Peyer's patch (tissue), 4 donors: ENCODE data around the gene MSH6. TPM values are rescaled to one million over a fixed set of nuclear protein-coding genes. Genes with fewer than 3 reads are reported as not detected.

Experiments
- DNase-seq, 3 donors: peaks; one replicate each; pipeline ENCODE4 v3.0.0-alpha.2; 2017 to 2019
- H3K27ac ChIP-seq, 4 donors: fragments of 200-600 bp; sonication (generic); one replicate each; pipeline ENCODE4 v1.5.1; 2016 to 2019
- H3K27me3 ChIP-seq, 2 donors: fragments of 200-600 bp; sonication (generic); one replicate each; pipeline ENCODE4 v1.5.1; 2019
- H3K36me3 ChIP-seq, 3 donors: fragments of 200-600 bp; sonication (generic); one replicate each; pipeline ENCODE4 v1.5.1; 2016 to 2019
- H3K4me1 ChIP-seq, 4 donors: fragments of 200-600 bp; sonication (generic); one replicate each; pipeline ENCODE4 v1.5.1; 2016 to 2019
- H3K4me3 ChIP-seq, 4 donors: fragments of 200-600 bp; sonication (generic); 1 replicate in 3 of 4; 2 replicates in 1 of 4; pipeline ENCODE4 v1.5.1; 2016 to 2019; ENCODE audit warnings: mild to moderate bottlenecking in 1 of 4
- H3K9me3 ChIP-seq, 4 donors: fragments of 200-600 bp; sonication (generic); one replicate each; pipeline ENCODE4 v1.5.1; 2016 to 2019; ENCODE audit warnings: mild to moderate bottlenecking in 1 of 4
- POLR2A ChIP-seq, 2 donors: fragments of 450-650 bp; IDR thresholded peaks; one replicate each; pipeline ENCODE4 v1.5.1; 2017; ENCODE audit warnings: antibody characterized with exemption in 2 of 2, mild to moderate bottlenecking in 2 of 2, moderate library complexity in 2 of 2
- total RNA-seq, 4 donors: library from RNA; depleted of rRNA; stranded (reverse); fragments of >200 nt; gene quantifications; one replicate each; pipeline ENCODE4 v1.1.0, GENCODE V29; 2016
- TF ChIP-seq, protein P1 (sequence below), 6 experiments: fragments of 450-650 bp in 4 of 6; fragments of 200-600 bp in 2 of 6; sonication (generic) in 1 of 6; IDR thresholded peaks; one replicate each; pipeline ENCODE4 v1.5.1; 2017 to 2019; ENCODE audit warnings: antibody characterized with exemption in 6 of 6, mild to moderate bottlenecking in 3 of 6, moderate library complexity in 1 of 6

Gene MSH6
- total RNA-seq, 4 donors from 2014 or later = 12.4 to 32.2 (median 16.2) TPM

DNA sequence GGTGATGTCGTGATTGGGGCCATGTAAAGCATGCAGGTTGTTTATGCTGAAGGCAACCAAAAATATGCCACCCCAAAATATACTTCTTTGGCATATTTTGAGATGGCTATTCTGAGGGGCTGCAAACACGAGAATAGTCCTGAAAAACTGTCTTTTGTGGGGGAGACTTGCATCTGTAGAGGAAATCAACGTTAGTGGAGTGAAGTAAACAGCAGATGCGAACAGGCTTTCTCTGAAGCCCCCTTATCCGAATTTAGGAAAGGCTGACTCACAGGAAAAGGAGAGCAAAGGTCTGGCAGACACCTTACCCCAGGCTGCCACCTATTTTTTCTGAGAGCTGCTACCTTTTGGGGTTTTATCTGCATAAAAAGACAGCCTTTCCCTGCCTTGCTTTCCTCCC lies 44.6 kb upstream of the MSH6 start:
- DNase-seq = no peak
- no peaks in the 10 kb centered on the region for H3K4me1 ChIP-seq
- H3K4me3 ChIP-seq = no peak overlapping the region
- H3K27me3 ChIP-seq = no peaks in the 10 kb centered on the region
- no peaks in the 10 kb centered on the region for H3K36me3 ChIP-seq
- H3K9me3 ChIP-seq = no peaks in the 10 kb centered on the region
- TF ChIP-seq, protein P1, sequence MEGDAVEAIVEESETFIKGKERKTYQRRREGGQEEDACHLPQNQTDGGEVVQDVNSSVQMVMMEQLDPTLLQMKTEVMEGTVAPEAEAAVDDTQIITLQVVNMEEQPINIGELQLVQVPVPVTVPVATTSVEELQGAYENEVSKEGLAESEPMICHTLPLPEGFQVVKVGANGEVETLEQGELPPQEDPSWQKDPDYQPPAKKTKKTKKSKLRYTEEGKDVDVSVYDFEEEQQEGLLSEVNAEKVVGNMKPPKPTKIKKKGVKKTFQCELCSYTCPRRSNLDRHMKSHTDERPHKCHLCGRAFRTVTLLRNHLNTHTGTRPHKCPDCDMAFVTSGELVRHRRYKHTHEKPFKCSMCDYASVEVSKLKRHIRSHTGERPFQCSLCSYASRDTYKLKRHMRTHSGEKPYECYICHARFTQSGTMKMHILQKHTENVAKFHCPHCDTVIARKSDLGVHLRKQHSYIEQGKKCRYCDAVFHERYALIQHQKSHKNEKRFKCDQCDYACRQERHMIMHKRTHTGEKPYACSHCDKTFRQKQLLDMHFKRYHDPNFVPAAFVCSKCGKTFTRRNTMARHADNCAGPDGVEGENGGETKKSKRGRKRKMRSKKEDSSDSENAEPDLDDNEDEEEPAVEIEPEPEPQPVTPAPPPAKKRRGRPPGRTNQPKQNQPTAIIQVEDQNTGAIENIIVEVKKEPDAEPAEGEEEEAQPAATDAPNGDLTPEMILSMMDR (IDR thresholded peaks at IDR 0.05) = no peak
- TF ChIP-seq POLR2A (IDR thresholded peaks at IDR 0.05) = no peak
- no peak overlapping the region for H3K27ac ChIP-seq

DNA sequence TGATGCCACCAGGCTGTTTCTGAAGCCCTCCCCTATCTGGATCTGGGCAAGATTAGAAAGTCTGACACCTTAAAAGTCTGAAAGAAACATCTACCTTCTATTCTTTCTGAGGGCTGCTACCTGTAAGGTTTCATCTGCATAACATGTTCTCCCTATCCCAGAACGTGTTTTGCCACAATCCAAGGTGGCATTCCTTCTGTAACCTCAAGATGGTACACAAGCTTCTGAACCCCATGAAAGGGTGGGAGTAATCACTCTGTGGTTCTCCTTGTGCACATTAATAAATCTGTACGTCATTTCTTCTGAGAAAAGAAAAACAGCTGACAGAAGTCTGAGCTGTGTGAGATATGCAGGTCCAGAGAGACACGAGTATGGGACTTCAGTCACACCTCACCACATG lies 41.8 kb upstream of the MSH6 start:
- TF ChIP-seq, protein P1 (IDR thresholded peaks at IDR 0.05) = no peak
- no peak for TF ChIP-seq POLR2A (IDR thresholded peaks at IDR 0.05)
- Histone ChIP-seq H3K4me1 (no peaks in the 10 kb centered on the region), H3K9me3 (no peaks in the 10 kb centered on the region), H3K4me3 (no peak overlapping the region), H3K27ac (no peak overlapping the region), H3K36me3 (no peaks in the 10 kb centered on the region), H3K27me3 (no peaks in the 10 kb centered on the region)
- no peak for DNase-seq

DNA sequence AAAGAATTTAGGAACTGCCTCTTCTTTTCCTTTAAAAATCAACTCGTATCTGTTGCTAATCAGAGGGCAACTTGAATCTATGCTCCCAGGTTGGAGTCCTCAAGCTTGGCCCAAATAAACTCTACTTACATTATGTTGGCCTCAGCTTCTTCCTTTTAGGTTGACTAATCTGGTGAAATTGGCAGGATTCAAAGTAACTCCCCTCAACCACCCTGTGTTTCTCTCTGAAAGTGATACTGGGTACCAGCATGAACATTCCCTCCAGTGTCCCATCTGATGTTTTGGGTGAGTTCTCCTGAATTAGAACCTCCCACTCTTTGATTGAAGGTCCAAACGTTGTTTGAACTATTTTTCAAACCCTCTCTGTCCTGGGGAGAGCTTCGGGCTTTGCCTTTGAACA lies 41.3 kb upstream of the MSH6 start:
- Histone ChIP-seq H3K36me3 (no peaks in the 10 kb centered on the region), H3K27me3 (no peaks in the 10 kb centered on the region), H3K4me1 (no peaks in the 10 kb centered on the region), H3K27ac (no peak overlapping the region), H3K4me3 (no peak overlapping the region), H3K9me3 (no peaks in the 10 kb centered on the region)
- DNase-seq = no peak
- TF ChIP-seq, protein P1 (IDR thresholded peaks at IDR 0.05) = no peak

DNA sequence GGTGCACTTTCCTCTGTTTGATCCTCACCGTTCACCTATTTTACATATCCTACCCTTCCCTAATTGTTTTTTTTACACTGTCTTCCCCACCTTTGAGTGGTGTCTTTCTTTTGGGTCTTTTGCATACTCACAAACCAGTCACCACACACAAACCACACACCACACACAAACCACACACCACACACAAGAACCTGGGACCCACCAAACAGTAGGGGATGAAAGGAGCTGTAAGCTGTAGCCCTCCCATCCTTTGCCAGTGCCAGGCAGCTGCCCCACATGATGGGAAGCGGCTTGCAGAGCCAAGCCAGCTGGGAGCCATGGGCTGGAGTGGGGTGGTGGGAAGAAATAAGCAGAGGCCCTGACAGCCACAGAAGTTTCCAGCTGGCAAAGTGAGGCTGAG lies 38.9 kb upstream of the MSH6 start:
- no peak overlapping the region for H3K27ac ChIP-seq
- no peak for DNase-seq

DNA sequence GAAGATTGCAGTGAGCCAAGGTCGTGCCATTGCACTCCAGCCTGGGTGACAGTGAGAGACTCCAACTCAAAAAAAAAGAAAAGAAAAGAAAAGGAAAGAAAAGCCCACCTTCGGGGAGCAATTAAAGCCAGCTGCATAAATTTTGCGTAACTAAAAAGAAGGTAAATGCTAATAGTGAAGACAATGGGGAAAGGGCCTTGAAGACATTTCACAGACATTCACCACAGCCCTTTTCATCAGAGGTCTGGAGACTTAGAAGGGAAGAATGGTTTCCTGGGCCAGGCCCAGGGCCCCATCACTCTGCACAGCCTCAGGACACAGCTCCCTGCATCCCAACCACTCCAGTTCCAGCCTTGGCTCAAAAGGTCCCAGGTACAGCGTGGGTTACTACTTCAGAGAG lies 35.1 kb upstream of the MSH6 start:
- Histone ChIP-seq H3K4me3 (no peak overlapping the region), H3K27me3 (no peaks in the 10 kb centered on the region), H3K4me1 (no peaks in the 10 kb centered on the region), H3K9me3 (peaks cover 0 to 4% (median 0%) of the 10 kb centered on the region in 4 donors), H3K36me3 (no peaks in the 10 kb centered on the region), H3K27ac (no peak overlapping the region)
- TF ChIP-seq, protein P1 (IDR thresholded peaks at IDR 0.05) = no peak
- no peak for DNase-seq

More for the DNA sequence above, 38.9 kb upstream of the MSH6 start:
- Histone ChIP-seq H3K27me3 (no peaks in the 10 kb centered on the region), H3K4me1 (no peaks in the 10 kb centered on the region), H3K36me3 (no peaks in the 10 kb centered on the region), H3K9me3 (peaks cover 0 to 4% (median 0%) of the 10 kb centered on the region in 4 donors), H3K4me3 (no peak overlapping the region)
- no peak for TF ChIP-seq POLR2A (IDR thresholded peaks at IDR 0.05)
- TF ChIP-seq, protein P1 (IDR thresholded peaks at IDR 0.05) = no peak

DNA sequence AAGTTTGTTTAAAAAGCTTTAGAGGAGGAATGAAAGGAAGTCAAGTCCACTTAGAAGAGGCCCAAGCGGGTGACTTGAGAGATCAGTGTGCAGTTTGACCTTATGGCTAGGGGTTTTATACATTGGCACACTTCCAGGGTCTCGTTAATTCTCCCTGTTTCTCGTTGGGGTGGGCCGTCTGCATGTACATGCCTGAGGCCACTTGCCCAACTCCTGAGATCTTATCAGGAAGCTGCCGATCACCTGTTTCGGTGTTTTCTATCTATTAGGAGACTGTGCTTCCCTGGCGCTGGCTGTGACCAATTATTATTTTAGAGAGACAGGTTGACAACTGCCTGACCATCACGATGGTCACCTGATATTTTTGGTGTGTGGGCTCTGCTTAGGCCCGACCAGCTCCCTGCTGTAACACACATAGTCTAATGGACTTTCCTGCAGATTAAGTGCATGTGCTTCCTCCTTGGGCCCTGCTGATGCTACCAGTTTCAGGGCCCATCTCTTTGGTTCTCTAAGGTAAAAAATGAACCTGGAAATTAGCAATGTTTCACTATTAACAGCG lies 31.0 kb upstream of the MSH6 start:
- H3K27me3 ChIP-seq = no peaks in the 10 kb centered on the region
- H3K9me3 ChIP-seq = peaks cover 0 to 4% (median 0%) of the 10 kb centered on the region in 4 donors
- peak overlapping the region in 3 of 4 donors; percentile 39 to 68 (median 52) for H3K27ac ChIP-seq
- TF ChIP-seq, protein P1 (IDR thresholded peaks at IDR 0.05) = no peak
- TF ChIP-seq POLR2A (IDR thresholded peaks at IDR 0.05) = no peak
- H3K4me1 ChIP-seq = no peaks in the 10 kb centered on the region
- DNase-seq = no peak
- H3K36me3 ChIP-seq = no peaks in the 10 kb centered on the region
- no peak overlapping the region for H3K4me3 ChIP-seq
